K562 (cell line): ENCODE results near the gene ELMO3. TPM values are rescaled to one million over a fixed set of nuclear protein-coding genes. Genes with fewer than 3 reads are reported as not detected.

Experiments used
- CCNT2 ChIP-seq: IDR thresholded peaks from 2 replicates; pipeline ENCODE4 v1.6.1; 2011; ENCODE audit warnings: borderline replicate concordance, low read depth, mild to moderate bottlenecking, moderate library complexity, mixed read lengths, low read length; ENCODE audit not compliant: insufficient read length; ENCODE audit errors: extremely low read depth
- HDAC1 ChIP-seq, 2 experiments: fragments of 450-650 bp; IDR thresholded peaks; 2 replicates each; pipeline ENCODE4 v1.6.1; 2016 to 2017; ENCODE audit warnings: inconsistent platforms in 1 of 2, mild to moderate bottlenecking in 1 of 2, moderate library complexity in 1 of 2
- HMGN3 ChIP-seq: IDR thresholded peaks from 2 replicates; pipeline ENCODE4 v1.6.1; 2011; ENCODE audit warnings: borderline replicate concordance, low read depth, mild to moderate bottlenecking, mixed read lengths, low read length; ENCODE audit not compliant: insufficient read length; ENCODE audit errors: extremely low read depth
- MTA3 ChIP-seq: fragments of 450-650 bp; formaldehyde crosslinking; IDR thresholded peaks from 2 replicates; pipeline ENCODE4 v1.6.1; 2017; ENCODE audit warnings: mild to moderate bottlenecking, borderline replicate concordance
- POLR2AphosphoS5 ChIP-seq: IDR thresholded peaks from 2 replicates; pipeline ENCODE4 v1.6.1; 2011; ENCODE audit warnings: mild to moderate bottlenecking, low read depth, low read length, moderate library complexity; ENCODE audit not compliant: control insufficient read depth, insufficient read depth
- PYGO2 ChIP-seq: fragments of 450-650 bp; IDR thresholded peaks from 2 replicates; pipeline ENCODE4 v1.6.1; 2016; ENCODE audit warnings: mild to moderate bottlenecking, missing genetic modification characterization, moderate library complexity, missing compliant biosample characterization
- RB1 ChIP-seq: fragments of 450-650 bp; IDR thresholded peaks from 2 replicates; pipeline ENCODE4 v1.6.1; 2017; ENCODE audit warnings: low read depth, mild to moderate bottlenecking
- SAFB2 ChIP-seq: fragments of 200-400 bp; formaldehyde crosslinking; IDR thresholded peaks from 2 replicates; pipeline ENCODE4 v1.6.1; 2018; ENCODE audit warnings: borderline replicate concordance, low read length, low read depth, moderate library complexity; ENCODE audit not compliant: severe bottlenecking
- SREBF2 ChIP-seq: sonication (generic); formaldehyde crosslinking; IDR thresholded peaks from 2 replicates; pipeline ENCODE4 v1.4.0; 2020; ENCODE audit warnings: mild to moderate bottlenecking, missing genetic modification reagents
- YBX1 ChIP-seq: fragments of 450-650 bp; IDR thresholded peaks from 2 replicates; pipeline ENCODE4 v1.7.1; 2016; ENCODE audit warnings: mild to moderate bottlenecking
- ZBTB7A ChIP-seq: IDR thresholded peaks from 2 replicates; pipeline ENCODE4 v1.6.1; 2011; ENCODE audit warnings: low read depth, mild to moderate bottlenecking, low read length, moderate library complexity, borderline replicate concordance; ENCODE audit not compliant: control insufficient read depth
- ZNF282 ChIP-seq: sonication (generic); formaldehyde crosslinking; IDR thresholded peaks from 2 replicates; pipeline ENCODE4 v1.8.1; 2023; ENCODE audit warnings: missing genetic modification reagents
- polyA plus RNA-seq, 8 experiments: library from polyadenylated mRNA; depleted of rRNA in 4 of 8; stranded (reverse) in 5 of 8; unstranded in 3 of 8; fragments of >200 nt; fragmentation: Nextera tagmentation in 2 of 8; fragmentation: Illumina TruSeq in 1 of 8; extraction: Ambion mirVana in 2 of 8; extraction: Trizol in 1 of 8; gene quantifications; 2 replicates each; pipeline versions ENCODE4 v1.2.1 to v1.2.3, GENCODE V29; 2011 to 2014; ENCODE audit warnings: inconsistent platforms in 1 of 8, missing spikeins in 1 of 8
- total RNA-seq, 7 experiments: library from RNA; depleted of rRNA in 6 of 7; stranded (reverse); fragments of >200 nt in 6 of 7; fragmentation: Illumina TruSeq in 2 of 7; extraction: Trizol in 2 of 7; gene quantifications; 2 replicates each; pipeline versions ENCODE4 v1.2.1 to v1.2.3, GENCODE V29; 2011 to 2021; ENCODE audit warnings: low replicate concordance in 1 of 7
- TF ChIP-seq, protein P1 (sequence below): fragments of 450-650 bp; IDR thresholded peaks from 2 replicates; pipeline ENCODE4 v1.6.1; 2017; ENCODE audit warnings: antibody characterized with exemption
- TF ChIP-seq, protein P2 (sequence below): fragments of 250-450 bp; sonication (Bioruptor Pico); IDR thresholded peaks from 2 replicates; pipeline ENCODE4 v1.4.0; 2020; ENCODE audit warnings: mild to moderate bottlenecking
- TF ChIP-seq, protein P3 (sequence below): sonication (generic); formaldehyde crosslinking; IDR thresholded peaks from 2 replicates; pipeline ENCODE4 v1.5.0; 2020; ENCODE audit warnings: missing genetic modification reagents
- TF ChIP-seq, protein P4 (sequence below): fragments of 250-450 bp; sonication (Bioruptor Pico); IDR thresholded peaks from 2 replicates; pipeline ENCODE4 v1.6.1; 2021; ENCODE audit warnings: mild to moderate bottlenecking
- TF ChIP-seq, protein P5 (sequence below), 2 experiments: fragments of 450-650 bp; conservative IDR thresholded peaks; 2 replicates each; pipeline ENCODE4 v1.6.1; 2017; ENCODE audit warnings: mild to moderate bottlenecking in 2 of 2, moderate library complexity in 2 of 2
- TF ChIP-seq, protein P6 (sequence below): fragments of 200-800 bp; sonication (Bioruptor generic); IDR thresholded peaks from 2 replicates; pipeline ENCODE4 v1.6.1; 2017; ENCODE audit warnings: missing genetic modification characterization, missing compliant biosample characterization

ELMO3 gene
- total and polyA plus RNA-seq, 9 of the 15 experiments (the other 6 are each of a cell fraction or from before 2014, with no cell fraction given) = 0.04 to 5.1 (median 1.5) TPM

DNA sequence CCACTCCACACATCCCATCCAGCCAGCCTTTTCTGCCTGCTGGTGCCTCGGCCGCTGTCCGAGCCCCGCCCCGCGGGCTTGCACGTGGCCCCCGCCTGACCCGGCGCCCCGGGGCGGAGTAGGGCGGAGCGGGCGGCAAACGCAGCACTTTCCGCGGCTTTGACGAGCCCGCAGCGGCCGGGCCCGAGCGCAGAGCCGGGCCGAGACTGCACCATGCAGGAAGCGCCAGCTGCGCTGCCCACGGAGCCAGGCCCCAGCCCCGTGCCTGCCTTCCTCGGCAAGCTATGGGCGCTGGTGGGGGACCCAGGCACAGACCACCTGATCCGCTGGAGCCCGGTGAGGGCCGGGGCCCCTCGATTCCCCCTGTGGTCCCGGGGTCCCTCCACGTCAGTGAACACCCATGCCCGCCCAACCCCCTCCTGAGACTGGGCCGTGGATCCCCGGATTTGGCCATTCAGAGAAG, 34.3 kb upstream of the ELMO3 start, which contains the start of gene HSF4 (continued):
- TF ChIP-seq, protein P1, sequence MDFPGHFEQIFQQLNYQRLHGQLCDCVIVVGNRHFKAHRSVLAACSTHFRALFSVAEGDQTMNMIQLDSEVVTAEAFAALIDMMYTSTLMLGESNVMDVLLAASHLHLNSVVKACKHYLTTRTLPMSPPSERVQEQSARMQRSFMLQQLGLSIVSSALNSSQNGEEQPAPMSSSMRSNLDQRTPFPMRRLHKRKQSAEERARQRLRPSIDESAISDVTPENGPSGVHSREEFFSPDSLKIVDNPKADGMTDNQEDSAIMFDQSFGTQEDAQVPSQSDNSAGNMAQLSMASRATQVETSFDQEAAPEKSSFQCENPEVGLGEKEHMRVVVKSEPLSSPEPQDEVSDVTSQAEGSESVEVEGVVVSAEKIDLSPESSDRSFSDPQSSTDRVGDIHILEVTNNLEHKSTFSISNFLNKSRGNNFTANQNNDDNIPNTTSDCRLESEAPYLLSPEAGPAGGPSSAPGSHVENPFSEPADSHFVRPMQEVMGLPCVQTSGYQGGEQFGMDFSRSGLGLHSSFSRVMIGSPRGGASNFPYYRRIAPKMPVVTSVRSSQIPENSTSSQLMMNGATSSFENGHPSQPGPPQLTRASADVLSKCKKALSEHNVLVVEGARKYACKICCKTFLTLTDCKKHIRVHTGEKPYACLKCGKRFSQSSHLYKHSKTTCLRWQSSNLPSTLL = no peak
- TF ChIP-seq, protein P2, sequence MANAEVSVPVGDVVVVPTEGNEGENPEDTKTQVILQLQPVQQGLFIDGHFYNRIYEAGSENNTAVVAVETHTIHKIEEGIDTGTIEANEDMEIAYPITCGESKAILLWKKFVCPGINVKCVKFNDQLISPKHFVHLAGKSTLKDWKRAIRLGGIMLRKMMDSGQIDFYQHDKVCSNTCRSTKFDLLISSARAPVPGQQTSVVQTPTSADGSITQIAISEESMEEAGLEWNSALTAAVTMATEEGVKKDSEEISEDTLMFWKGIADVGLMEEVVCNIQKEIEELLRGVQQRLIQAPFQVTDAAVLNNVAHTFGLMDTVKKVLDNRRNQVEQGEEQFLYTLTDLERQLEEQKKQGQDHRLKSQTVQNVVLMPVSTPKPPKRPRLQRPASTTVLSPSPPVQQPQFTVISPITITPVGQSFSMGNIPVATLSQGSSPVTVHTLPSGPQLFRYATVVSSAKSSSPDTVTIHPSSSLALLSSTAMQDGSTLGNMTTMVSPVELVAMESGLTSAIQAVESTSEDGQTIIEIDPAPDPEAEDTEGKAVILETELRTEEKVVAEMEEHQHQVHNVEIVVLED (CRISPR knock-in tag) = peak; percentile 43
- TF ChIP-seq ZBTB7A (peak; percentile 66; the same call in 1 of the 2 replicates), RB1 (peak; percentile 81), PYGO2 (tag) (no peak), HDAC1 (IDR thresholded peaks at IDR 0.05) (peak in 1 of 2 experiments; percentile 9; a peak in 1 of 4 replicates), YBX1 (no peak), CCNT2 (peak; percentile 89), SREBF2 (CRISPR knock-in tag) (no peak), POLR2AphosphoS5 (no peak), MTA3 (peak; percentile 55; the same call in 1 of the 2 replicates), HMGN3 (peak; percentile 95), ZNF282 (0 out of 2 replicates have a peak, but pooled peaks have one; percentile 34), SAFB2 (no peak)
- TF ChIP-seq, protein P3, sequence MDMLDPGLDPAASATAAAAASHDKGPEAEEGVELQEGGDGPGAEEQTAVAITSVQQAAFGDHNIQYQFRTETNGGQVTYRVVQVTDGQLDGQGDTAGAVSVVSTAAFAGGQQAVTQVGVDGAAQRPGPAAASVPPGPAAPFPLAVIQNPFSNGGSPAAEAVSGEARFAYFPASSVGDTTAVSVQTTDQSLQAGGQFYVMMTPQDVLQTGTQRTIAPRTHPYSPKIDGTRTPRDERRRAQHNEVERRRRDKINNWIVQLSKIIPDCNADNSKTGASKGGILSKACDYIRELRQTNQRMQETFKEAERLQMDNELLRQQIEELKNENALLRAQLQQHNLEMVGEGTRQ (CRISPR knock-in tag) = peak; percentile 61
- TF ChIP-seq, protein P4, sequence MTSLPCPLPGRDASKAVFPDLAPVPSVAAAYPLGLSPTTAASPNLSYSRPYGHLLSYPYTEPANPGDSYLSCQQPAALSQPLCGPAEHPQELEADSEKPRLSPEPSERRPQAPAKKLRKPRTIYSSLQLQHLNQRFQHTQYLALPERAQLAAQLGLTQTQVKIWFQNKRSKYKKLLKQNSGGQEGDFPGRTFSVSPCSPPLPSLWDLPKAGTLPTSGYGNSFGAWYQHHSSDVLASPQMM (CRISPR knock-in tag) = no peak
- TF ChIP-seq, protein P5, sequence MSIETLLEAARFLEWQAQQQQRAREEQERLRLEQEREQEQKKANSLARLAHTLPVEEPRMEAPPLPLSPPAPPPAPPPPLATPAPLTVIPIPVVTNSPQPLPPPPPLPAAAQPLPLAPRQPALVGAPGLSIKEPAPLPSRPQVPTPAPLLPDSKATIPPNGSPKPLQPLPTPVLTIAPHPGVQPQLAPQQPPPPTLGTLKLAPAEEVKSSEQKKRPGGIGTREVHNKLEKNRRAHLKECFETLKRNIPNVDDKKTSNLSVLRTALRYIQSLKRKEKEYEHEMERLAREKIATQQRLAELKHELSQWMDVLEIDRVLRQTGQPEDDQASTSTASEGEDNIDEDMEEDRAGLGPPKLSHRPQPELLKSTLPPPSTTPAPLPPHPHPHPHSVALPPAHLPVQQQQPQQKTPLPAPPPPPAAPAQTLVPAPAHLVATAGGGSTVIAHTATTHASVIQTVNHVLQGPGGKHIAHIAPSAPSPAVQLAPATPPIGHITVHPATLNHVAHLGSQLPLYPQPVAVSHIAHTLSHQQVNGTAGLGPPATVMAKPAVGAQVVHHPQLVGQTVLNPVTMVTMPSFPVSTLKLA (conservative IDR thresholded peaks at IDR 0.05) = peak; percentile 59 to 90
- TF ChIP-seq, protein P6, sequence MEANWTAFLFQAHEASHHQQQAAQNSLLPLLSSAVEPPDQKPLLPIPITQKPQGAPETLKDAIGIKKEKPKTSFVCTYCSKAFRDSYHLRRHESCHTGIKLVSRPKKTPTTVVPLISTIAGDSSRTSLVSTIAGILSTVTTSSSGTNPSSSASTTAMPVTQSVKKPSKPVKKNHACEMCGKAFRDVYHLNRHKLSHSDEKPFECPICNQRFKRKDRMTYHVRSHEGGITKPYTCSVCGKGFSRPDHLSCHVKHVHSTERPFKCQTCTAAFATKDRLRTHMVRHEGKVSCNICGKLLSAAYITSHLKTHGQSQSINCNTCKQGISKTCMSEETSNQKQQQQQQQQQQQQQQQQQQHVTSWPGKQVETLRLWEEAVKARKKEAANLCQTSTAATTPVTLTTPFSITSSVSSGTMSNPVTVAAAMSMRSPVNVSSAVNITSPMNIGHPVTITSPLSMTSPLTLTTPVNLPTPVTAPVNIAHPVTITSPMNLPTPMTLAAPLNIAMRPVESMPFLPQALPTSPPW = peak; percentile 82
